ENCODE results near the gene FAM170B. TPM values are rescaled to one million over a fixed set of nuclear protein-coding genes. Genes with fewer than 3 reads are reported as not detected.
A peak's percentile ranks its signal among the peaks of the same experiment; 100 is the strongest.

Gene FAM170B
- total and polyA plus RNA-seq, 9 of the 15 experiments (the other 6 are each of a cell fraction or from before 2014, with no cell fraction given): 0.11 to 0.21 TPM; not detected in 7

GRCh38 chr10:49174261-49174925 is 40.6 kb upstream of the FAM170B start (continued):
- no peak for TF ChIP-seq MTA1 (IDR thresholded peaks at IDR 0.05; ENCODE audit: borderline replicate concordance)
- peak; percentile 22; the same call in 1 of the 2 replicates for TF ChIP-seq CBFA2T2 (conservative IDR thresholded peaks at IDR 0.05)
- no peak for TF ChIP-seq STAG1 (CRISPR knock-in tag; IDR thresholded peaks at IDR 0.05; ENCODE audit: borderline replicate concordance)
- TF ChIP-seq MCM5 (IDR thresholded peaks at IDR 0.05; ENCODE audit: low read depth): no peak
- no peak for TF ChIP-seq MCM3 (IDR thresholded peaks at IDR 0.05)
- TF ChIP-seq RAD21 (CRISPR knock-in tag; conservative IDR thresholded peaks at IDR 0.05 in 1 of 2, IDR thresholded peaks at IDR 0.05 in 1 of 2): no peak
- TF ChIP-seq ZNF449 (CRISPR knock-in tag; IDR thresholded peaks at IDR 0.05): no peak
- no peak for TF ChIP-seq PHF8 (IDR thresholded peaks at IDR 0.05; ENCODE audit: borderline replicate concordance, low read length)
- no peak for TF ChIP-seq ZNF398 (CRISPR knock-in tag; IDR thresholded peaks at IDR 0.05)
- TF ChIP-seq ZC3H11A (IDR thresholded peaks at IDR 0.05; ENCODE audit: low read depth, low read length): no peak
- no peak for TF ChIP-seq GTF2B (IDR thresholded peaks at IDR 0.05; ENCODE audit: extremely low read depth, insufficient read length)
- TF ChIP-seq E2F6 (IDR thresholded peaks at IDR 0.05; ENCODE audit: borderline replicate concordance in 1 of 2, extremely low read depth in 1 of 2, insufficient read depth in 1 of 2, insufficient read length in 1 of 2, low read depth in 1 of 2, low read length in 1 of 2, poor library complexity in 1 of 2, severe bottlenecking in 1 of 2): no peak
- no peak for TF ChIP-seq ASH1L (IDR thresholded peaks at IDR 0.05; ENCODE audit: borderline replicate concordance, low read depth, partially characterized antibody)
- TF ChIP-seq SOX6 (IDR thresholded peaks at IDR 0.05): peak; percentile 51; the same call in 1 of the 2 replicates
- no peak for TF ChIP-seq GATA2 (CRISPR knock-in tag; IDR thresholded peaks at IDR 0.05)
- no peak for TF ChIP-seq NR2C2 (CRISPR knock-in tag; IDR thresholded peaks at IDR 0.05)
- peak; percentile 67; the same call in 1 of the 2 replicates for TF ChIP-seq NR2C2 (tag; IDR thresholded peaks at IDR 0.05)
- no peak for TF ChIP-seq ZNF699 (CRISPR knock-in tag; IDR thresholded peaks at IDR 0.05; ENCODE audit: insufficient replicate concordance)
- peak; percentile 40; the same call in 1 of the 2 replicates for TF ChIP-seq JUND (IDR thresholded peaks at IDR 0.05; ENCODE audit: borderline replicate concordance, low read depth, low read length)
- no peak; the same call in 2 of the 3 replicates for TF ChIP-seq JUND (tag; IDR thresholded peaks at IDR 0.05; ENCODE audit: borderline replicate concordance, low read depth, low read length)
- TF ChIP-seq ZNF384 (IDR thresholded peaks at IDR 0.05; ENCODE audit: low read depth, low read length): no peak

All from K562 (cell line).